GM12891 (cell line): Measurements from ENCODE around the gene MALAT1.

Source experiments
- POLR2A ChIP-seq: IDR thresholded peaks from 2 replicates; pipeline ENCODE4 v1.6.1; 2011; ENCODE audit warnings: low read depth, low read length, control low read depth
- POLR2AphosphoS5 ChIP-seq: IDR thresholded peaks from 2 replicates; pipeline ENCODE4 v1.6.1; 2011; ENCODE audit warnings: low read depth, low read length, control low read depth
- POU2F2 ChIP-seq: IDR thresholded peaks from 2 replicates; pipeline ENCODE4 v1.6.1; 2011; ENCODE audit warnings: low read depth, mild to moderate bottlenecking, control low read depth, low read length, moderate library complexity
- TAF1 ChIP-seq: IDR thresholded peaks from 2 replicates; pipeline ENCODE4 v1.6.1; 2011; ENCODE audit warnings: low read depth, low read length, control low read depth

DNA sequence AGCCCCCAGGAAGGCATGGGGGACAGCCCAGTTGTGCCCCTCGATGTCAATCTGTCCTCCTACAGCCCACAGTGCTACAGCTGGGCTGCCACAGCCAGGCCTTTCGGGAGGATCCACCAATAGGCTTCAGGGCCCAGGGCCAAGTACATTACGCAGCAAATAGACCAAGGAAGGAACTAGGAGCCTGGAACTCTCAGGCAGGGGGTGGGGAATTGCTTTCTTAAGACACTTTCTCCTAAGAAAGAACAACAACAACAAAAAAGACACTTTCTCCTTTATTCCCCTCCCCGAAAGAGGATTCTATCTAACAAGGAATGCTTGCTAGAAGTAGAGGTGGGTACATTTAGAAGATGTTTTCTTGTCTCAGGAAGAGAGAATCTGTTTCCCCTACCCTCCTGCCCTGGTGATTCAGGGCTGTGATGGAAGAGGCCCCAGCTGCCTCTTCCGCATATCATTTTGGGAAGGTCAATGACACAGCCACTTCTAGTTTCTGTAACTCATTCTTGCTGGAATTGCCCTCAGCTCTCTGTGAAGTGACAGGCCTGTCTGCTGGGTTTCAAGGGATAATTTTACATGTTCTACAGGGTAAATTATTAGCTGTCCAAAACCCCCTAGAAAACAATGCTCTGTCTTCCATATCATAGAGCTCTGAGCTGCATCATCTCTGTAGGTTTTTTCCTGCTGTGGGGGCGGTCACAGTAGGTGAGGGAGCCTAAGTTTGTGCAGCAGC, 6.0 kb upstream of the MALAT1 start:
- TF ChIP-seq TAF1 (no peak), POU2F2 (no peak), POLR2AphosphoS5 (peak; percentile 24), POLR2A (peak; percentile 39; the same call in 1 of the 2 replicates)
